ENCODE results near the gene OASL.
"Not testable (repeated sequence)": the region's sequence is repeated elsewhere in the genome, so short reads cannot be mapped to it uniquely, and the experiment has no call there.

OASL gene

GRCh38 chr12:121038861-121039668 is at the start of gene OASL:
Gene OASL (minus strand): TSS chr12:121039246. CDS start chr12:121038971, 275 bp downstream.
- peak; percentile 36 for DNase-seq (ENCODE audit: low read depth)

GRCh38 chr12:121088195-121088585 is 49.1 kb upstream of the OASL start:
- no peak for DNase-seq (ENCODE audit: low read depth)

GRCh38 chr12:121087467-121088194 is 48.6 kb upstream of the OASL start:
- DNase-seq (ENCODE audit: low read depth), result no peak

- DNase-seq (ENCODE audit: low read depth), result no peak
Measured at GRCh38 chr12:121086781-121087295, 47.8 kb upstream of the OASL start.

GRCh38 chr12:121085506-121086353 is 46.7 kb upstream of the OASL start:
- DNase-seq (ENCODE audit: low read depth), result no peak

GRCh38 chr12:121085069-121085468 is 46.0 kb upstream of the OASL start:
- no peak for DNase-seq (ENCODE audit: low read depth)

GRCh38 chr12:121084229-121084628 is 45.2 kb upstream of the OASL start:
- DNase-seq (ENCODE audit: low read depth), result no peak

- DNase-seq (ENCODE audit: low read depth), result no peak
Measured at GRCh38 chr12:121080909-121081308, 41.9 kb upstream of the OASL start.

- DNase-seq (ENCODE audit: low read depth), result no peak
Measured at GRCh38 chr12:121079736-121080272, 40.8 kb upstream of the OASL start.

GRCh38 chr12:121077440-121077839 is 38.4 kb upstream of the OASL start:
- DNase-seq (ENCODE audit: low read depth), result not testable (repeated sequence)

- not testable (repeated sequence) for DNase-seq (ENCODE audit: low read depth)
Measured at GRCh38 chr12:121075911-121076310, 36.9 kb upstream of the OASL start.

- no peak for DNase-seq (ENCODE audit: low read depth)
Measured at GRCh38 chr12:121072147-121072546, 33.1 kb upstream of the OASL start.

GRCh38 chr12:121069206-121069605 is 30.2 kb upstream of the OASL start:
- no peak for DNase-seq (ENCODE audit: low read depth)

GRCh38 chr12:121065345-121065744 is 26.3 kb upstream of the OASL start:
- DNase-seq (ENCODE audit: low read depth), result no peak

- DNase-seq (ENCODE audit: low read depth), result not testable (repeated sequence)
Measured at GRCh38 chr12:121064586-121064985, 25.5 kb upstream of the OASL start.

- DNase-seq (ENCODE audit: low read depth), result no peak
Measured at GRCh38 chr12:121064116-121064515, 25.1 kb upstream of the OASL start.

- DNase-seq (ENCODE audit: low read depth), result no peak
Measured at GRCh38 chr12:121062391-121063045, 23.5 kb upstream of the OASL start.

- DNase-seq (ENCODE audit: low read depth), result peak; percentile 4
Measured at GRCh38 chr12:121061831-121062230, 22.8 kb upstream of the OASL start.

GRCh38 chr12:121060149-121061001 is 21.3 kb upstream of the OASL start:
- DNase-seq (ENCODE audit: low read depth), result peak; percentile 53
